NCI-H2171 treated with DMSO at 0.1 percent for 48 hours (cell line): Measurements from ENCODE around the gene CPEB1.

Experiments used
- DNase-seq: peaks from one replicate; lab custom pipeline; 2025; lab: John Stamatoyannopoulos, UW

The CPEB1 gene

DNA sequence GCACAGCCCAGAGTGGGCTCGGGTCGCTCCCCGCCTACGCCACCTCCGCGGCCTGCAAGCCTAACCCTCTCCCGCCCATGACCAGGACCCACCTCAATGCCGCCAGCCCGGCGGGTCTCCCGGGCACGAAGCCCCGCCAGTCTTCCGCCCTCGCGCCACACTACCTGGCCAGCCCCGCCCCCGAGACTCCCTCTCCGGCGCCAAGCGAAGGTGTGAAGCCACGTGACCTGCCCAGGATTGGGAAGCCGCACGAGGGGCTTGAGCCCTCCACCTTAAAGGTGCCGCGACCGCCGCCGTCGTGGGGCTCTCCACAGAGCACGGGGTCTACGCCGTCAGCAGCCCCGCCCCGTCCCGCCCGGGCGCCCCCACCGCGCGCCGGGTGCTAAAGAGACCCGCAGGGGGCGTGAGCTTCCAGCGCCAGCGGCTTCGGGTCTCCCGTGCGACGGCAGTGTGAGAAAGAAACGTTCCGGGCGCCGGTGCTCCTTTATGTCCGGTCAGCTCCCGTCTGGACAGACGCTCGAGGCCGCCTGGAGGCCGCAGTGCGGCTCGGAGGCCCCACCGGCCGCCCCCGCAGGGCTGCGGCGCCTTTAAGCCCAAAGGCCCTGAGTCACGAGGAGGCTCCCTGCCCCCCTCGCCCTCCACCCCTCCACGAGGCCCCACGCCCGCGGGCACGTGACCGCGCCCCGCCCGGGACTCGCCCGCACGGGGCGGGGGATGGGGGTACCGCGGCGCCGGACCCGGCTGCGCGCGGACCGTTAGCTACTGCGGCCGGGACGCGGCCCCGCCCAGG, at the start of gene CPEB1:
CPEB1 (minus strand) TSS at position 319 of the 790 bp plus-strand sequence. CDS start 18,904 bp downstream, outside the sequence.
- DNase-seq = peak; percentile 32

DNA sequence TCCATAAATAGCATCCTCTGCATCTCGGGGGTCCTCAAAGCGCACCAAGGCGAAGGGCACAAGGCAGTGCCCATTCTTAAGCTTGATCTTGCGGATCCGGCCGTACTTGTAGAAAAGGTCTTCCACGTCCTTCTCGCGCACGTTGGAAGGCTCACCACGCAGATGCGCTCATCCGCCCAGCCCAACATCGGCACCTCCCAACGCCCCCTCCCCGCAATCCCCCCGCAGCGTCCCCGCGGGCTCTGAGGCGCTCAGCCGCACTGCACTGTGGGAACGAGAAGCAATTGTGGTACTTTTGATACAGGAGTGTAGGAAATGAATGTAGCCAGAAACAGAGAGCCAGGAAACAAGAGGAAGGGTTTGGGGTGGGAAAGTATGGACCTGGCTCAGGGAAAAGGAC, 45.0 kb upstream of the CPEB1 start:
- DNase-seq = no peak

DNA sequence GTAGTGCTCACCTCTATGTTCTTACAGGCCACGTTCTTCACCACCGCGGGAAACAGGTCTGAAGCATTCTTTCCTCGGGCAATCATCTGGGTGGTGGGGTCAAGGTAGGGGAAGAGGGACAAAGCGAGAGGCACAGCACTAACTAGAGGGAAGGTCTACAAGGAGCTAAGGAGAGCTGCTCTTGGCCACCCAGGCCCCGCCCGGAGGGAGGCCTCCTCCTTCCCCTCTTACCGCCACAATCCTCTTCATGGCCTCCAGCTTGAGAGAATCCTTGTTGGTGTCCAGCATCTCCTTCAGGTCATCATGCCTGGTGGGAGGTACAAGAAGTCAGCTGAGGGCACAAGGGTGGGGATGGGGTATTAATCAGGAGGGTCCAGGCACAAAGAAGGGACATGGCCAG, 42.0 kb upstream of the CPEB1 start:
- DNase-seq = no peak

DNA sequence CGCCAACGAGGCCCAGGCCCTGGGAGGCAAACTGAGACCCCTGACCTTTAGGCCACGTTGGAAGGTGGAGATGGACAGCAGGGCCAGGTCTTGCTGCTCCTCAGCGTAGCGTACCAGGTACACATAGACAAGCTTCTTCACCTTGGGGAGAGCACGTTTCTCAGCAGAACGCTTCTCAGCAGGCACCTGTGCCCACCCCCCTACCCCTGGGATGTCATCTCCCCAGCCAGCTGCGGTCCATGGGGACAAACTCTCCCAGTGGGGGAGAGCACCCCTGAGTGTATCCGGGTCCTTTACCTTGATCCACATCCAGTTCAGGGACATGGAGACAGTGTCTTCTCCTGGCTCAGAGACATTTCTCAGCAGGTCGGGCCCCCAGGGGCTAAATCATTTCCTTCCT, 41.5 kb upstream of the CPEB1 start:
- DNase-seq = no peak

DNA sequence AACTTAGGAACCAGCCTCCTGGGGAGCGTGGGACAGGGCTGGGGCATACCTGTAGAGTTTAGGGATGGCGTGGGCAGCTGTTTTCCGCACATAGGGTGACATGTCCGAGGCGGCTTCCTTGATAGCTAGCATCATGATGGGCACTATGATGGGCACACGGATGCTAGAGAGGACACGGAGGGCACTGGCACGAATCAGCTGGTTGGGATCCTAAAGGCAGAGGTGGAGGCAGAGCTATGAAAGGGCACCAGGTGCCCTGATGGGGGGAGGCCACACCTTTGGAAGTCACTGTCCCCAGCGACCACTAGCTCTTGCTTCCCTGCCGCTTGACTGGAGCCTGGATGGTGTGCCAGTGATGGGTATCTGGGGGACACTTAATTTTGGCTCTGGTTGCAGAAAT, 34.2 kb upstream of the CPEB1 start:
- DNase-seq = no peak

DNA sequence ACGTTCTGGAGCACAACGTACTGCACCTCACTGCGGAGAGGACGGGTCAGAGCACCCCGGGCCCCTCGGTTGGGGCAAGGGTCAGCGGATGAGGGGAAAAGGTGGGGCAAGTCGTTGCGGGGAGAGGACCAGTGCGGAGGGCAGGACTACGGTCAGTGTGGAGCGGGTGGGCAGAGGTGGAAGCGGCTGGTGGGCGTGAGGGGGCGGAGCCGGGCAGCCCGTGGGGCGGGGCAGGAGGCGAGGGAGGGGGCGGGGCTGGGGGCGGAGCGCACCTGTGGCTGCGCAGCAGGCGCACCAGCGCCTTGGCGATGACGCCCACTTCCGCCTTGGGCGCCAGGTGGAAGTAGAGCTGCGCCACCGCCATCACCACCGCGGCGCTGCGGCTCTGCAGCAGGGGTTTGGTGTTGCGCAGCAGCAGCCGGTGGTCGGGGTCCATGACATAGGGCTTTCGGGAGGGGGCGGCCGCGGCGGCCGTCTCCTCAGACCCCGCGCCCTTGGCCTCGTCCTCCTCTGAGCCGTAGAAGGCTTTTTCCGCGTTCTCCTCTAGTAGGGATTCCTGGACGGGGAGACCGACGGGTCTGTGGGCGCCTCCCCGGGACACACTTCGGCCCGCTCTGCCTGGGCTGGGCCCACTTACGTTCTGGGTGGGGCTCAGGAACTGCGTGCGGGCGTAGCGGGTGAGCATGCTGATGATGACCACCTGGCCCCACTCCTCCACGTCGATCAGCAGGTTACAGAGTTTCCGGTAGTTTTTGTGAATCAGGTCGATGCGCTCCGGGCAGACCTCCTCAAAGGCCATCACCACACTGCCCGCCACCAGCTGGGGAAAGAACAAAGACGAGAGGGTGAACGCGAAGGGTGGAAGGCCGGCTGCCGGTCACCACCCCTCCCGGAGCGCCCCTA, 33.3 kb upstream of the CPEB1 start:
- DNase-seq = peak; percentile 90

DNA sequence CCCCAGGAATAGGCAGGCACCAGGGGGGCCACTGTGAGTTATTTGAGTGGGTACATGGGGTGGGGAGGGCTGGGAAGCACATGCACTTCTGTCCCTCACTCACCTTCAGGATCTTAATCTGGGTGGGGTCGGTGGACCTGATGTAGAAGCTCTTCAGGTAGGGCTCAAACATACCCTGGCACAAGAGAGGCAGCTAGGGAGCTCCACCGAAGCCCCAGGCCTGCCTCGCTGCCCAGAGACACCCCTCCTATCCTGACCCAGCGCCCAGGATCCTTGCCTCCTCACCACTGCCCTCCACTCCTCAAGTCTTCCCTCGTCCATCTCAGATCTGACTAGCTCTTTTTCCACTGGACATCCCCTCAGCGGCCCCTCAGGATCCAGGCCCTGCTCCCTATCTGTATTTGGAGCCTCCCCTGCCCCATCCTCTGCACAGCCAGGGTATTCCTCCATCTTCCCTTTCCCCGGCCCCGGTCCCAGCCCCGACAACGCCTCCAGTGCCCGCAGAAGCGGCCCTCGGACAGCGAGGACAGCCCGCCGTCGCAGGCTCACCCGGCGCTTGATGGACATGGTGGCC, 32.5 kb upstream of the CPEB1 start:
- no peak for DNase-seq

DNA sequence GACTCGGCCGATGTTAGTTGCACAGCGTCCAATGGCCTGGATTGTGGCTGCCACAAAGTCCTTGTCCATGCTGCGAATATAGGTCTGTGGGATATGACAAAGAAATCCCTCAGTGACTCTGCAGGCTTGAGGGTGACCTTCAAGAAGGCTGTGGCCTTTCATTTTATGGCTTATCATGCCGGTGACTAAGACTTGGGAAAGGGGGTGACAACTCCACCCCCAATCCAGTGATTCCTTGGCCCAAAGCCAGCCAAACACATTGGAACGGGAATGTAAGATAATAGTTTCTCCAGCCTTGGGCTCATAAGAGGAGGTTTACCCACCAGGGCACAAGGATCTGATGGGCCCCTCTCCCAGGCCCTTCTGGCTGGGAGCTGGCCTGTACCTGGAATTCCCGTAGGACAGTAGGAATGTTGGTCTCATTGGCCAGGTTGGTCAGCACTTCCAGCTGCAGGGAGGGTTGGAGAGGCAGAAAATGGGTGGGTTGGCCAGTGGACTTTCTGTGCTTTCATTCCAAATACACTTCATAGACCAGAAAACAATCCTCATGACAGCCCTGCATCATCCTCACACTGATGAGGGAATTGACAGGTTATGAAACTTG, 30.7 kb upstream of the CPEB1 start:
- DNase-seq = no peak

DNA sequence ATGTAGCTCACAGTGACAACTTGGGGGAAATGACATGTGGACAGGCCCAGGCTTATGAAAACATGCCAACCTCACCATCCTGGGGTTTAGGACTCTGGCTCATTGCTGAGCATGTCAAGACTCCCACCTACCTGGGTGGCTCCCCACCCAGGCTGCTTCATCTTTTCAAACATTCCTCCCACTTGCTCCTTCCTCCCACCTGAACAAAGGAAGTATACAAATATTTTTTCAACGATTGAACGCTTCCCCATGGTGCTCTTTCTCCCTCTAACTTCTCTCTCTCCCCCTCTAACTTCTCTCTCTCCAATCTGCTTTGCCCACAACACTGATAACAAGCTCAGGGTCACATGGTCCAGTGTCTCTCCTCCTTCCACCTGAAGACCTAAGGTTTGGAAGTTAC, 27.7 kb upstream of the CPEB1 start:
- no peak for DNase-seq

DNA sequence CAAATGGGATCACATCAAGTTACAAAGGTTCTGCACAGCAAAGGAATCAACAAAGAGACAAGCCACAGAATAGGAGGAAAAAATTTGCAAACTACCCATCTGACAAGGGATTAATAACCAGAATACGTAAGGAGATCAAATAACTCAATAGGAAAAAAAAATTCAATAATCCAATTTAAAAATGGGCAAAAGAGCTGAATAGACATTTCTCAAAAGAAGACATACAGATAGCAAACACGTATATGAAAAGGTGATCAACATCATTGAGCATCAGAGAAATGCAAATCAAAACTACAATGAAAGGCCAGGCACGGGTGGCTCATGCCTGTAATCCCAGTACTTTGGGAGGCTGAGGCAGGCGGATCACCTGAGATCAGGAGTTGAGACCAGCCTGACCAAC, 23.5 kb upstream of the CPEB1 start:
- no peak for DNase-seq

DNA sequence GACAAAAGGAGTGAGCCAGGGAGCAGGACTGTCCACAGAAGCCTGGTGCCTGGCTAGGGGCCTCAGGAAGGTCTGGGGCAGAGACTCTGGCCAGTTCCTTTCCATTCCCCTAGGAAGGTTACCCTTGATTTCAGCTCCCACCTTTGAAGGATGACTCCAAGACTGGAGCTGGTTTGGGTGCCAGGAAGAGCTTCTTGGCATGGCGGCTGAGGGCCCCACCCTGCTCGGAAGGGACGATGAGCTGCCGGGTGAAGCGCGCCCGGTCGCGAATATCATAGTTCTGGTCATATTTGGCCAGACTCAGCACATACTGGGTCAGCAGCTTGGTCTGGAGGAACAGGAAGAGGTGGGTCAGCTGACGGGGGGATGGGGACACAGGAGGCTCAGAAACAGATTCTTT, 19.4 kb upstream of the CPEB1 start:
- no peak for DNase-seq

DNA sequence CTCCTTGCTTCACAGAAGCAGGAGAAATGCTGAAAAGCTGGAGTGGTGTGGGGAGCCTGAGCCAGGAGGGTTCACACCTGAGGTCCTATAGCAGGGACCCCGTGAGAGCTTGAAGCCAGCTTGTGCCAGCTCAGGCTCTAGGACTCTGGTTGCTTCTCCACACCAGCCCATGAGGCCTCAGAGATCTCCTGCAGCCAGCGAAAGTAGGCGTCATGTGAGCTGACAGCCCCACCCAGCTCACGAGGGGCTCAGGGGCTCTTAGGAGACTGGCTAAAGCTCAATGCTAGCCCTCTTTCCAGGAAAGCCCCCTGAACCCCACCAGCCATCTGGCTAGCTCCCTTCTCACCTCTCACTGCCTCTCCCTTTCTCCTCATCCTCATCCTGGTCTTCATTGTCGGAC, 16.9 kb upstream of the CPEB1 start:
- no peak for DNase-seq

DNA sequence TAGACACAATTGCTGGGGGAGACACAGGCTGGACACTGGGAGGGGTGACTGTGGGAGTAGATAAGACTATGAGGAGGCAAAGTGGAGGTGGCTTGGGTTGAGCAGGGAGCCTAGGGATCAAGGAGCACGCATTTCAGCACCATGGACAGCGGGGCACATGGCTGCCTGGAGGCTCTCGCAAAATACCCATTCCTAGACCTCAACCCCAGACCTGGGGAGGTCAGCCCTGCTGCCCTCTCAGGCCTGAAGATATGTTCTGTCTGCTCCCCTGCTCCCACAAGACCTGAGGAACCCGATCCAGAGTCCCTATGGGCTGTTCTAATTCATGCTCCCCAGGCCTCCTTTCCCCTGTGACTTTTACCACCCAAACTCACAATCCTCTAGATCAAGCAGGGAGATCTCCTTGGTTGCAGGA, 16.0 kb upstream of the CPEB1 start:
- DNase-seq = no peak

DNA sequence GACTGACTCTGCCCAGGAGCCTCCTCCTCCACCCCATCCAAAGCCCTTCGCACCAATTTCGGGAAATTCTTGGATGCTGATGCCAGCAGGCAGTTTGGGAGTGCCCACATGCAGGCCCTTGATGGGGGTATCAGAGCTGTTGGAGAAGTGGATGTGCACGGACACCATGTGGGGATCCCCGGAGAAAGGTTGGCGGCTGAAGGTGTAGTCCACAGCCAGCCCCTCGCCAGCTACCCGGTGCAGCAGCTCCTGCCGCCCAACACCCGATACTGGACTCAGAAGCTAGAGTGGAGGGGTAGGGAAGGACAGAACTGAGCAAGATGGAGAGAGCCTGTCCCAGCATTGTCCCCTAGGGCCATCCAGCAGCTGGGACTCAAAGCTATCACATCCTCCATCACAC, 15.5 kb upstream of the CPEB1 start:
- no peak for DNase-seq

DNA sequence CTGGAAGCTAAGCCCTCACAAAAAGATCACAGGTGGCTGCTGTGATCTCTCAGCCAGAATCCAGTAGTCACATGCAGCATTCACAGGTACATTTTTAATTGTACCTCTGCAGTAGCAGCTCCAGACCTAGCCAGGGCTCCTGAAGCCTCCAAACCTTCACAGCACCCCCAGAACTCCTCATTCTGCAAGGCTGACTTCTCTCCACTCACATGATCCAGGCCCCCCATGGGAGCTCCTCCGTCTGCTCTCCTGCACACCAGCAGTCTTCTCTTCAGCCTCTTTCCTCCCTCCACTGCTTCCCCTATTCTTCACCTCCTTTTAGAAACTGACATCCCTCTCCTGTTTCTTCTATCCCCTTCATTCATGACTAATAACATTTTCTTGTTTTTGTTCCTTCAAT, 13.2 kb upstream of the CPEB1 start:
- DNase-seq = no peak

DNA sequence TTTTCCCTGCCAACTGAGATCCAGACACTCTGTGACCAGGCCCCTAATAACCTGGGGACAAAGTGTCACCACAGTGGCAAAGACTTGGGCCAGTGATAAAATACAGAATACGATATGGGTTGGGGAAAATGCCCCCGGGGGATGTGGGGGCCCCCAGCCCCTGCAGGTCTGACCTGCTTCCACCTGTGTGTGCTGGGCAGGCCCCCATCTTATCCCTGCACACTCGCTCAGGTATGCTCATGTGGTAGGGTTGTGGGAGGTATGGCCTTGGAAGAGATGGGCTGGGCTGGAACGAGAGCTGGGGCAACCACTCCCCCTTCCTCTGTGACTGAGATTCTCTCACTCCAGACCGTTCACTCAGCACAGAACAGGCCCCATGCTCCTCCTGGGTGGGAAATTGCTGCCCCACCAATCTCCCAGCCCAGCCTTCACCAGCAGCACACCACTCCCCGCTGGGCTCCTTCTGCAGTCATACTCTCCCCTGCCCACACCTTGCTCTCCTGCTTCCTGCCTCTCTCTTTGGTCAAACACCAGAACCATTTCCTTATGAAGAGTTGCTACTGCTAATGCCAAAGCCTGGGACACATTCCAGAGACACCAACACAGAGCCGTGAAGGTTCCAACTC, 9.6 kb upstream of the CPEB1 start:
- no peak for DNase-seq

DNA sequence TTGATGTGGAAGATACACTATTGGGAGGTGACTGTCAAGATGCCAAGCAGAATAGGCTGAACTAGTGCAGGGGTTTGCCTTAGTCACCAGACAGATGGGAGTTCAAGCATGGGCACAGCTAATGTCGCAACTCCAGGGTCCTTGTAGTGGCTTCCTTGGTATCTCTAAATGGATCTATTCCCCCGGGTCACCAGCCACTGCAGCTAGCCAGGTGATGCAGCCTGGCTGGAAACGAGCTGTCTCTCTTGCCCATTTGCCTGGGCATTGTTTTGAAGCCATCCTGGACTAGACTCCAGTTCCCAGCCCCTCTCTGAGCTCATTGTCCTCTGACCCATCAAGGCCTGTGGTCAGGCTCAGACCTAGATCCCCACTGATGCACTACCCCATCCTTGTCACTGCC, 8.4 kb upstream of the CPEB1 start:
- peak; percentile 23 for DNase-seq

DNA sequence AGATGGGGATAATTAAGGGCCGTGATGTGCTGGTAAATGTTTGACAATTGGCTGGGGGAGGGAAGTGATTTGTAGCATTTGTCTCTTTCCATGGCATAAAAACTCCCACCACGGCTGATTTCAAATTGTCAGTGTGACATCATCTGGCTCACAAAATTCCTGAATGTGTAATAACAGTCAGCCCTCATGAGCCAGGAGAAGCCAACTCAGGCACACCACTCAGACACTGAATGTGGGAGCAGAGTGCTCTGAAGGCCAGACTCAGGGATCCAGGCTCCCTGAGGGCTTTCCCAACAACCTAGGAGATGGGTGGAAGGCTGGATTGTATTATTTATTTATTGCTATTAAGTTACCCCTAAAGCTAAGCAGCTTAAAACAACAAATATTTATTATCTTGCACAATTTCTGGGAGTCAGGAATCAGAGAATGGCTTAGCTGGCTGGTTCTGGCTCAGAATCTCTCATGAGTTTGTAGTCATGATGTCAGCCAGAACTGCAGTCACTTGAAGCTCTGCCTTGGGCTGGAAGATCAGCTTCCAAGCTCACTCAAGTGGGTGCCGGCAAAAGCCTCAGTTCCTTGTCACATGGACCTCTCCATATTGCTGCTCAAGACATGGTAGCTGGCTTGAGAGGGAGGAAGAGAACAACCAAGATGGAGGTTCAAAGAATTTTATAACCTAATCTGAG, 6.5 kb upstream of the CPEB1 start:
- no peak for DNase-seq

DNA sequence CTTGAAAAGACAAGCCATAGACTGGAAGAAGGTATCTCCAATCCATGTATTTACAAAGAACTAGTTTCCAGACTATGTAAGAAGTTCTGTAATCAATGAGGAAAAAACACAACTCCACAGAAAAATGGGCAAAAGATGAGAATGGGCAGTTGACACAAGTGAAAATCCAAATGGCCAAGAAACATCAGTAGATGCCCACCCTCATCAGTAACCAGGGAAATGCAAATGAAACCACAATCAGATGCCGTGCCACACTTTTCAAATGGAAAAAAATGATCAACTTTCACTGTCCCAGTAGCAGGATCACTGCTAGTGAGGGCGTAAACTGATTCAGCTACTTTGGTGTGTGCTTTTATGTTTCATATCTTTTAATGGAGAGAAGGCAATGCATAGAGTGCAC, 4.5 kb upstream of the CPEB1 start:
- no peak for DNase-seq

DNA sequence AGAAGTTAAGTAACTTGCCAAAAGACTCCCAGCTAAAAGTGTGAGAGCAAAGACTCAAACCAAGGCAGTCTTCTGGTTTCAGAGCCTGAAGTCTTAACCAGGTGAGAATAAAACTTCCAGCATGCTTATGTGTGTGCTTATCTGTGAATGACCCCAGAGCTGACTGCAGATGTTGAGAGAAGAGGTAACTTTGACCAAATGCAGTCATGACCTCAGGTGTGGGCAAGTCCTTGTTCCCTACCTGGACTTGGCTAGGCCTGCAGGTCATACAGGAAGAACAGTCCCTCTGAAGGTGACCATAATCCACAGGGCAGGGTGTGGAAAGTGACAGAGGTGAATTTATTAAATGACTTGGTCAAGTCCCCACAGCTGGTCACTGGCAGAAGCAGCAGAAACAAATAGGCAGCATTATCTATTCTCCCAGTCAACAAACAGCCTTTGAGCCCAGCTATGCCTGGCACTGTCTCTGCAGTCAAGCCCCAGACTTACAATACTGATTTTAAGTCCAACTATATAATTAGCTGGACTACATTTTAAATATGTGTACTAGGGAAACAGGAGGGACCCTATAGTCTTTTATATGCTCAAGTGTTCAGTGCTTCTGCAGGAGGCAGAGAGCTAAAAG, 3.0 kb upstream of the CPEB1 start:
- no peak for DNase-seq
